Neural progenitor cell (in vitro differentiated cells): ENCODE results near the gene TBC1D1.
"Not testable (repeated sequence)": the region's sequence is repeated elsewhere in the genome, so short reads cannot be mapped to it uniquely, and the experiment has no call there.

Experiments
- EZH2phosphoT487 ChIP-seq: fragments of 200-600 bp; sonication (generic); IDR thresholded peaks from 2 replicates; pipeline ENCODE4 v1.6.1; 2017; ENCODE audit warnings: antibody characterized with exemption
- TF ChIP-seq, protein P1 (sequence below): fragments of 200-600 bp; sonication (generic); IDR thresholded peaks from 2 replicates; pipeline ENCODE4 v1.5.1; 2017; ENCODE audit warnings: antibody characterized with exemption, mild to moderate bottlenecking

DNA sequence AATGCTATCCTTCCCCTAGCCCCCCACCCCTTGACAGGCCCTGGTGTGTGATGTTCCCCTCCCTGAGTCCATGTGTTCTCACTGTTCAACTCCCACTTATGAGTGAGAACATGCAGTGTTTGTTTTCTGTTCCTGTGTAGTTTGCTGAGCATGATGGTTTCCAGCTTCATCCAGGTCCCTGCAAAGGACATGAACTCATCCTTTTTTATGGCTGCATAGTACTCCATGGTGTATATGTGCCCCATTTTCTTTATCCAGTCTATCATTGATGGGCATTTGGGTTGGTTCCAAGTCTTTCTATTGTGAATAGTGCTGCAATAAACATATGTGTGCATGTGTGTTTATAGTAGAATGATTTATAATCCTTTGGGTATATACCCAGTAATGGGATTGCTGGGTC is 32.2 kb downstream of the TBC1D1 start:
- TF ChIP-seq, protein P1, sequence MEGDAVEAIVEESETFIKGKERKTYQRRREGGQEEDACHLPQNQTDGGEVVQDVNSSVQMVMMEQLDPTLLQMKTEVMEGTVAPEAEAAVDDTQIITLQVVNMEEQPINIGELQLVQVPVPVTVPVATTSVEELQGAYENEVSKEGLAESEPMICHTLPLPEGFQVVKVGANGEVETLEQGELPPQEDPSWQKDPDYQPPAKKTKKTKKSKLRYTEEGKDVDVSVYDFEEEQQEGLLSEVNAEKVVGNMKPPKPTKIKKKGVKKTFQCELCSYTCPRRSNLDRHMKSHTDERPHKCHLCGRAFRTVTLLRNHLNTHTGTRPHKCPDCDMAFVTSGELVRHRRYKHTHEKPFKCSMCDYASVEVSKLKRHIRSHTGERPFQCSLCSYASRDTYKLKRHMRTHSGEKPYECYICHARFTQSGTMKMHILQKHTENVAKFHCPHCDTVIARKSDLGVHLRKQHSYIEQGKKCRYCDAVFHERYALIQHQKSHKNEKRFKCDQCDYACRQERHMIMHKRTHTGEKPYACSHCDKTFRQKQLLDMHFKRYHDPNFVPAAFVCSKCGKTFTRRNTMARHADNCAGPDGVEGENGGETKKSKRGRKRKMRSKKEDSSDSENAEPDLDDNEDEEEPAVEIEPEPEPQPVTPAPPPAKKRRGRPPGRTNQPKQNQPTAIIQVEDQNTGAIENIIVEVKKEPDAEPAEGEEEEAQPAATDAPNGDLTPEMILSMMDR = not testable (repeated sequence)
- not testable (repeated sequence) for TF ChIP-seq EZH2phosphoT487
